ENCODE data around the gene FAM118A. TPM values are rescaled to one million over a fixed set of nuclear protein-coding genes. Genes with fewer than 3 reads are reported as not detected.

The FAM118A gene
- total RNA-seq, 4 donors from 2014 or later, result 17.3 to 60.1 (median 37.9) TPM

DNA sequence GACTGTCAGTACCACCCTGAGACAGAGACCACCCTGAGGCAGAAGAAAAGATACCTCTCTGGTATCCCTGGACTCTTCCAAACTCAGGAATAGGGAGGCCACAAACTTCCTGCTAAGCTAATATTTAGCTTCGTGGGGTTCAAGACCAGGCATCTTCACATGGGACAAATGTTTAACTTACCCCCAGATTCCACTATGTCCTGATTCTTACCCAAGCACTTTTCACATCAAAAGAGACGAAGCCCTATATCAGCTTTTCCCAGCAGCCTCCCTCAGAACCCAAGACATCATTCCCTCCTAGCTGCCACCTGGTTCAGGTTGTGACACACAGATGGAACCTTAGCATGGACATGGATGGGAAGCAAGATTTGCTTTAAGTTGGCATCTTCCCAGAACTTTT, 71.6 kb downstream of the FAM118A start:
- TF ChIP-seq, protein P1, sequence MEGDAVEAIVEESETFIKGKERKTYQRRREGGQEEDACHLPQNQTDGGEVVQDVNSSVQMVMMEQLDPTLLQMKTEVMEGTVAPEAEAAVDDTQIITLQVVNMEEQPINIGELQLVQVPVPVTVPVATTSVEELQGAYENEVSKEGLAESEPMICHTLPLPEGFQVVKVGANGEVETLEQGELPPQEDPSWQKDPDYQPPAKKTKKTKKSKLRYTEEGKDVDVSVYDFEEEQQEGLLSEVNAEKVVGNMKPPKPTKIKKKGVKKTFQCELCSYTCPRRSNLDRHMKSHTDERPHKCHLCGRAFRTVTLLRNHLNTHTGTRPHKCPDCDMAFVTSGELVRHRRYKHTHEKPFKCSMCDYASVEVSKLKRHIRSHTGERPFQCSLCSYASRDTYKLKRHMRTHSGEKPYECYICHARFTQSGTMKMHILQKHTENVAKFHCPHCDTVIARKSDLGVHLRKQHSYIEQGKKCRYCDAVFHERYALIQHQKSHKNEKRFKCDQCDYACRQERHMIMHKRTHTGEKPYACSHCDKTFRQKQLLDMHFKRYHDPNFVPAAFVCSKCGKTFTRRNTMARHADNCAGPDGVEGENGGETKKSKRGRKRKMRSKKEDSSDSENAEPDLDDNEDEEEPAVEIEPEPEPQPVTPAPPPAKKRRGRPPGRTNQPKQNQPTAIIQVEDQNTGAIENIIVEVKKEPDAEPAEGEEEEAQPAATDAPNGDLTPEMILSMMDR (IDR thresholded peaks at IDR 0.05; ENCODE audit: low read depth), result no peak

DNA sequence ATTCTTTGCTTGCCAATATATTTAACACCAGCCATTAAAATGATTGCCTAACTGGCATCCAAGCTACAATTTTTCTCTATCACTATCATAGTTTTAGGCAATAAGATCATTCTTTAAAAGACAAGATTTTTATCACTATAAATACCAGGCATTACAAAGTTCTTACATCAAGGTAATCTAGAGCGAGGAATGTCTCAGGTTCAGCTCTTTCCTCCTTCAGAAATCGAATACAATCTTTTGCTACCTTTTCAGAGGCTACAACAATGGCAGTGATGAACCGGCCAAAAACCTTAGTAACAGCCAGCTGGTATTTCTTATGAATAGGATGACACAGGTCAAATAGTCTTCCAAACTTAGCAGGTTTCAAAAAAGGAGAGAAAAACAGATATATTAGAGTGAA, 79.8 kb downstream of the FAM118A start:
- TF ChIP-seq, protein P1 (IDR thresholded peaks at IDR 0.05; ENCODE audit: low read depth), result no peak

Other genes with a start within 250 kb of the FAM118A start
- gene NUP50, start 146.0 kb upstream of the FAM118A start, total RNA-seq, result 10 to 100 TPM; 39.6 to 58.0 (median 50.2) TPM
- 10 to 100 TPM; 20.1 to 69.7 (median 36.0) TPM for gene KIAA0930, start 69.0 kb upstream of the FAM118A start, total RNA-seq
- not detected for gene UPK3A, start 25.0 kb upstream of the FAM118A start, total RNA-seq
- under 1 TPM in 1 of 4 donors, not detected in 3; 0.17 TPM for gene SMC1B, start 103.7 kb downstream of the FAM118A start, total RNA-seq
- gene RIBC2, start 103.8 kb downstream of the FAM118A start, total RNA-seq, result not detected
- gene FBLN1, start 192.9 kb downstream of the FAM118A start, total RNA-seq, result 100 to 1,000 TPM in 3 of 4 donors, 10 to 100 TPM in 1; 65.0 to 194 (median 136) TPM